Fibroblast of skin of right biceps (primary cell): ENCODE results near the gene TBX1.

Experiments used
- DNase-seq: peaks from one replicate; pipeline ENCODE4 v3.0.0-alpha.2; 2013

The TBX1 gene

GRCh38 chr22:19760058-19760950 lies at the start of gene TBX1:
TBX1 (plus strand) TSS chr22:19760778; CDS start chr22:19760844, 66 bp downstream.
- no peak for DNase-seq

- no peak for DNase-seq
These were observed 47.3 kb upstream of the TBX1 start for GRCh38 chr22:19713245-19713644.

- DNase-seq: no peak
These were observed 46.8 kb upstream of the TBX1 start for GRCh38 chr22:19713650-19714311.

GRCh38 chr22:19714312-19715187 lies 46.0 kb upstream of the TBX1 start, which contains the start of gene SEPTIN5:
SEPTIN5 (plus strand) TSS chr22:19714503; CDS start chr22:19714589, 86 bp downstream.
- no peak for DNase-seq

- DNase-seq: no peak
These were observed 45.2 kb upstream of the TBX1 start for GRCh38 chr22:19715188-19715930.

GRCh38 chr22:19716041-19716828 lies 44.3 kb upstream of the TBX1 start:
- DNase-seq: no peak

GRCh38 chr22:19716829-19717105 lies 43.8 kb upstream of the TBX1 start:
- DNase-seq: no peak

- DNase-seq: no peak
These were observed 43.4 kb upstream of the TBX1 start for GRCh38 chr22:19717181-19717580.

- peak; percentile 67 for DNase-seq
These were observed 42.7 kb upstream of the TBX1 start for GRCh38 chr22:19717691-19718455.

GRCh38 chr22:19718456-19719049 lies 42.0 kb upstream of the TBX1 start:
- no peak for DNase-seq

GRCh38 chr22:19719050-19719482 lies 41.5 kb upstream of the TBX1 start:
- peak; percentile 40 for DNase-seq

GRCh38 chr22:19719488-19720021 lies 41.0 kb upstream of the TBX1 start:
- DNase-seq: no peak

- no peak for DNase-seq
These were observed 40.3 kb upstream of the TBX1 start for GRCh38 chr22:19720150-19720827.

GRCh38 chr22:19720999-19721329 lies 39.6 kb upstream of the TBX1 start:
- no peak for DNase-seq

- no peak for DNase-seq
These were observed 39.0 kb upstream of the TBX1 start for GRCh38 chr22:19721330-19722177.

GRCh38 chr22:19722178-19722981 lies 38.2 kb upstream of the TBX1 start:
- DNase-seq: no peak

GRCh38 chr22:19722982-19723231 lies 37.7 kb upstream of the TBX1 start:
- no peak for DNase-seq
